GM15510 (cell line): ENCODE results near the gene P2RX7.

Experiments
- POLR2A ChIP-seq: IDR thresholded peaks from 3 replicates; pipeline ENCODE4 v1.6.1; 2011; ENCODE audit warnings: borderline replicate concordance; ENCODE audit not compliant: insufficient read length; ENCODE audit errors: extremely low read depth

P2RX7 gene

DNA sequence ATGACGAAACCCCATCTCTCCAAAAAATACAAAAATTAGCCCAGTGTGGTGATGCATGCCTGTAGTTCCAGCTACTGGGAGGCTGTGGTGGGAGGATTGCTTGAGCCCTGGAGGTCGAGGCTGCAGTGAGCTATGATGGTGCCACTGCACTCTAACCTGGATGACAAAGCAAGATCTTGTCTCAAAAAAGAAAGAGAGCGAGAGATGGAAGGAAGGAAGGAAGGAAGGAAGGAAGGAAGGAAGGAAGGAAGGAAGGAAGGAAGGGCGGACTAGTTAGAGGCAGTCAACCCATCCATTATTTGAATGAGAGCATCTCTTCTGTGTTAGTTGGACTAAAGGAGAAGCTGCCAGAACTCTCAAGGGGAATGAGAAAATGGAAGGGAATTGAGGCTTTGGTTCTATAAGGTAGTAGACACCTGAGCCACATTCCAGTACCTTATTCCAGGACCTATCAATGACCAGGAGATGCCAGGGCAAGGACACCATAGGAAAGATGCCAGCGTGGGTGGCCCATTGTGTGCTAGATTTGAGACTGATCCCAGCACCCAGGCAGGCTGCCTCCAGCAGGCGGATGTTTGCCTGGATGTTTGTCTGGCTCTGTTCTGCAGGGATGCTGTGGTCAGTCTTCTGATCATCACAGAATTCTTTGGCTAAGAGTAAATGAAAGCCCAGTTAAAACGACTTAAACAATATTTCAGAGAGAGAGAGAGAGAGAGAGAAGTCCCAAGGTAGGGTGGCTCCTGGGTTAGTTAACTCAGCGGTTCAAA is 11.5 kb upstream of the P2RX7 start:
- TF ChIP-seq POLR2A: no peak

- TF ChIP-seq POLR2A: no peak
These were observed 10.9 kb upstream of the P2RX7 start for GRCh38 chr12:121121805-121122204.

DNA sequence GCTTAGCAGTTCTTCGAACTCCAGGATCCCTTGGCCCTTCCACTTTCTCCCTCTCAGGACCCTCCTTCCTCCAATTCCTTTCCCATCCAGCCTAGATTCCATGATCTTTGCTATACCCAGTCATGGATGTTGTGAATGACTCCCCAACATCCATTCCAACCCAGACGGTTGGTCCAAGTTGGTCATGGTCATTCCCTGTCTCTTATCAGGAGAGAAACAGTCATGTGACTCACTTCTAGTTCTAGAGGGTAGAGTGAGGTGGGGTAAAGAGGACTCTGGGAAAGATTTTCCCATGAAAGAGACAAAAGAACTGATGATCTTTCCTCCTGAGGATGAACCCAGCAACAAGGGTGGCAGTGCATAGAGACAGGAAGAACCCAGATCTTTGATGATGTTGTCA is 9.2 kb upstream of the P2RX7 start:
- TF ChIP-seq POLR2A: no peak

DNA sequence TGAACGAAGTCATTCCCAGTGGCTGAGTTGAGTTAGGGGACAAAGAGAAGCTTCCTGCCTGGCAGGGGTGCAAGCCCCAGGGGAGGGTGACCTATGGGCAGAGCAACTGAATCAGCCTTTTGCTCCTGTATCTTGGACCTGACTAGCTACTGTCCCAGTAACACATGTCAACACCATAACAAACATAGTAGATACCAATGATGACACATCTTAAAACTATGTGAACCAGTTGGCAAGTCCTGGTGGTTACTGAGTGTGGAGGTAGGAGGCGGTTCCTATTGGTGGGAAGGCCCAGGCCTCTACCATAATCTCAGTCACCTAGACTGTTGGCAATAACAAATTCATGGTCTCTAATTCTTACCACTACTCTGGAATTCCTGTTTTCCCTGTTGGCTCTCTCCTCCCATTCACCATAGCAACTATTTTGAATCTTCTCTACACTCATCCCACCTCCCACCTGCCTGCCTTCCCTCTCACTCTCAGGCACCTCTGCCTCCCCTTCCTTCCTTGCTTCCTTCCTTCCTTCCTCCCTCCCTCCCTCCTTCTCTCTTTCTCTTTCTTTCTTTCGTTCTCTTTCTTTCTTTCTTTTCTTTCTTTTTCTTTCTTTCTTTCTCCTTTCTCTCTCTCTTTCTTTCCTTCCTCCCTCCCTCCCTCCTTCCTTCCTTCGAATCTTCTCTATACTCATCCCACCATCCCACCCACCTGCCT is 8.1 kb upstream of the P2RX7 start:
- TF ChIP-seq POLR2A: no peak

GRCh38 chr12:121127501-121127900 is 5.2 kb upstream of the P2RX7 start:
- TF ChIP-seq POLR2A: no peak

- TF ChIP-seq POLR2A: peak; percentile 42
These were observed 3.5 kb upstream of the P2RX7 start for GRCh38 chr12:121128908-121129810.

DNA sequence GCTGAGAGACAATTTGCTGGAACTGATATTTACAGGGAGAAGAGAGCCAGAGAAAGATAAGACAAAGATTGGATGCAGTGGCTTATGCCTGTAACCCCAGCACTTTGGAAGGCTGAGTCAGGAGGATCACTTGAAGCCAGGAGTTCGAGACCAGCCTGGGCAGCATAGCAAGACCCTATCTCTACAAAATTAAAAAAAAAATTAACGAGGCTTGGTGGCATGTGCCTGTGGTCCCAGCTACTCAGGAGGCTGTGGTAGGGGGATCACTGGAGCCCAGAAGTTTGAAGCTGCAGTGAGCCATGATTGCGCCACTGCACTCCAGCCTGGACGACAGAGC is 2.9 kb upstream of the P2RX7 start:
- TF ChIP-seq POLR2A: no peak

- TF ChIP-seq POLR2A: no peak
These were observed 1.8 kb upstream of the P2RX7 start for GRCh38 chr12:121130866-121131373.

DNA sequence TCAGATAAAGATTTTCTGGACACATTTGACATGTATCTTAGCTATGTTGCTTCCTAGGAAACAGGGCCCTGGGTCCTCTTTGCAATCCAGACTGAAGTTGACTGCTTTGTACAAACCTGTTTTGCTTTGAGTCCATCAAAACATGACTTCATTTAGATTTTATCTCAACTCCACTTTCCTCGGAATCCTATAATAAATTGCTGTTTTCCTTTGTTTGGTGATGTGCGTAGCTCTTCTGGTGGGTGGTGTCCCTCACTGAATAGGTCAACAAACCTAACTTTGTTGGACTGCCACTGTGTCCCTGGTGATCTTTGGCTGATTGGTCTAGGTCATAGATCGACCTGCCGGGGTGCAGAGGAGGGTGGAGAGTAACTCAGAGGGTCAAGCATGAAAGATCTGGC is 735 bp upstream of the P2RX7 start:
- no peak for TF ChIP-seq POLR2A

- TF ChIP-seq POLR2A: no peak
These were observed 1.2 kb downstream of the P2RX7 start for GRCh38 chr12:121133838-121134237.

DNA sequence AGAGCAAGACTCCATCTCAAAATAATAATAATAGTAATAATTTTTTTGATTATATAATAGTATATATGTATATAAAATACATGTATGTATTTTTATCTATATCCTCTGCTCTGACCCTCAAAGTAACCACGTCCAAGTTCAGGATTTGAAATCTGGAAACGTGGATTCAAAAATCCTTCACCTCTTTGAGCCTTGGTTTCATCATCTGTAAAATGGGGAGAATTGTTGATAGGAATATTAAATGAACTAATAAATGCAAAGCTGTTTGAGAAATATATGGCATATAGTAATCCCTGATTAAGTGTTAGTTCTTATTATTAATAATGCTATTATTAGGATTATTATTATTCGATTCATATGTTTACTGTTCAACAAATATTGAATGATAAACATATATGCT is 2.6 kb downstream of the P2RX7 start:
- TF ChIP-seq POLR2A: no peak

GRCh38 chr12:121137512-121137911 is 4.8 kb downstream of the P2RX7 start:
- TF ChIP-seq POLR2A: no peak

GRCh38 chr12:121138284-121138683 is 5.6 kb downstream of the P2RX7 start:
- no peak for TF ChIP-seq POLR2A

DNA sequence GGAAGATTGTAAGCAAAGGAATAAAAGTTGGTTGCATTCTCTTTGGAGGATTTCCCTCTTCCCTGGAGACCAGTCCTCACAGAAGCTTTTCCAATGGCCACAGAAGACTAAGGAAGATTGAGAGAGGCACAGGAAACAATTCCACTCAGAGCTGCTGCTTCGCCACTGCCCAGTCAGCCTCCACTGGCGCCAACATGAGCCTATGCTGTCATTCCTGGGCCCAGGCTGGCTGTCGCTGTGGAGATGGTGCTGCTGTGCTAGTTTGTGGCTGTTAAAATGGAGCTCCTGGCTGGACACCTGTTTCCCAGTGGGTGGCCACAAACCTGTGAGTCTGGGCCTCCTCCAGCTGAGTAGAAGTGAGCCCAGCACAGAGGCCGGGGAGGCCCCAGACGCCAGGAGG is 6.6 kb downstream of the P2RX7 start:
- TF ChIP-seq POLR2A: no peak
